Stomach smooth muscle (tissue), 2 donors: Measurements from ENCODE around the gene NRARP.

ENCODE experiments used
- H3K27ac ChIP-seq: one replicate; pipeline ENCODE4 v1.7.0; 2013; ENCODE audit warnings: mild to moderate bottlenecking, low read length, inconsistent platforms
- H3K27me3 ChIP-seq, 2 donors: one replicate each; pipeline ENCODE4 v1.7.0; 2013; ENCODE audit warnings: low read length in 2 of 2; ENCODE audit not compliant: insufficient read depth in 2 of 2, control insufficient read depth in 1 of 2
- H3K36me3 ChIP-seq, 2 donors: one replicate each; pipeline ENCODE4 v1.7.0; 2013; ENCODE audit warnings: low read length in 2 of 2; ENCODE audit not compliant: control insufficient read depth in 2 of 2, insufficient read depth in 2 of 2
- H3K4me1 ChIP-seq: one replicate; pipeline ENCODE4 v1.7.0; 2013; ENCODE audit warnings: low read length; ENCODE audit not compliant: control insufficient read depth, insufficient read depth
- H3K4me3 ChIP-seq, 2 donors: one replicate each; pipeline ENCODE4 v1.7.0; 2013; ENCODE audit warnings: low read length in 2 of 2
- H3K9ac ChIP-seq, 2 donors: one replicate each; pipeline ENCODE4 v1.7.0; 2013; ENCODE audit warnings: low read length in 2 of 2, mild to moderate bottlenecking in 1 of 2
- H3K9me3 ChIP-seq, 2 donors: one replicate each; pipeline ENCODE4 v1.7.0; 2013; ENCODE audit warnings: low read length in 2 of 2; ENCODE audit not compliant: control insufficient read depth in 2 of 2
- donor health status: healthy.
- donor health status: Pancreatic carcinoma.

Gene NRARP

DNA sequence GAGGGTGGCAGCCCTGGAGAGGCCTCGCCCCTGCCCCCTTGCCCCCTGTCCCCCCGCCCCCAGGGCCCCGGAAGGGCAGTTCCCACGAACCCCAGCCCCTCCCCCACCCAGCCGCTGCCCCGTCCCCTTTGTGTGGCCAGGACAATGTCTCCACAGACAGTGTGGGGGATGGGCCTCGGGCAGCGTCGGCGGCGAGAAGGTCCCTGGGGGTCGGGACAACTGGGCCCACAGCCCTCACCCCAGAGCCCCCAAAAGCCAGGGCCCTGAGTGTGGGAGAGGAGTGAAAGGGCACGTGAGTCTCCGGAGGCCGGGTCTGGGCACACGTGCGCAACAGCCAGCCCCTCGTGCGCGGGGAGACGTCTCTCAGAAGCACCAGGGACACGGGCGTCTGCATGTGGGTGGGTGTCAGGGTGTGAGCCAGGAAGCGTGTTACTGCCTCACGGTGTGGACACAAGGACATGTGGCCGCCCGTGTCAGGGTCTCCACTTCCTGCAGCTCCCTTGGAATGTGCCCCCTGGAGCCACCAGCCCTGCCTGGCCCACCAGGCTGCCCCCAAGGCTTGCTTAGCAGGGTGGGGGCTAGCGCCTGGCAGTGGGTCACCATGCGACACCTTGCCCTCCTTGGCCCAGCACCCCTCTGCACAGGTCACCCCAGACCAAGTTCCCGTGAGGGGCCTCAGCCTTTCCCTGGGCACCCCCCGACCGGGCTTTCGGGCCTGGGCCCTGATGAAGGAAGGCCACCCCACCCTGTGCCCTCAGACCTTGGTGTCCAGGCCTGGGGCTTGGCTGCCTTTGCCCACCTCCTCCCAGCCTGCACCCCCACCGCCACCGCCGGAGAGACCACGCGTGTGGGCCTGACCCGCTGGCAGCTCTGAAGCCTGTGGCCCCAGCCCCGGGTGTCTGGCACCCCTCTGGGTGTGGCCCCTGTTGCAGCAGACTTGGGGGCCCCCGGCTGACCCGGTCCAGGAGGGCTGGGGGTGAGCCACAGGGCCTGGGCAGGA lies 12.8 kb upstream of the NRARP start:
- Histone ChIP-seq H3K27me3 (peaks cover 8 to 26% of the 10 kb centered on the region in 2 donors), H3K4me3 (no peak overlapping the region), H3K9me3 (no peaks in the 10 kb centered on the region), H3K9ac (no peak overlapping the region), H3K27ac (no peak overlapping the region), H3K36me3 (no peaks in the 10 kb centered on the region), H3K4me1 (peaks cover 8% of the 10 kb centered on the region)

DNA sequence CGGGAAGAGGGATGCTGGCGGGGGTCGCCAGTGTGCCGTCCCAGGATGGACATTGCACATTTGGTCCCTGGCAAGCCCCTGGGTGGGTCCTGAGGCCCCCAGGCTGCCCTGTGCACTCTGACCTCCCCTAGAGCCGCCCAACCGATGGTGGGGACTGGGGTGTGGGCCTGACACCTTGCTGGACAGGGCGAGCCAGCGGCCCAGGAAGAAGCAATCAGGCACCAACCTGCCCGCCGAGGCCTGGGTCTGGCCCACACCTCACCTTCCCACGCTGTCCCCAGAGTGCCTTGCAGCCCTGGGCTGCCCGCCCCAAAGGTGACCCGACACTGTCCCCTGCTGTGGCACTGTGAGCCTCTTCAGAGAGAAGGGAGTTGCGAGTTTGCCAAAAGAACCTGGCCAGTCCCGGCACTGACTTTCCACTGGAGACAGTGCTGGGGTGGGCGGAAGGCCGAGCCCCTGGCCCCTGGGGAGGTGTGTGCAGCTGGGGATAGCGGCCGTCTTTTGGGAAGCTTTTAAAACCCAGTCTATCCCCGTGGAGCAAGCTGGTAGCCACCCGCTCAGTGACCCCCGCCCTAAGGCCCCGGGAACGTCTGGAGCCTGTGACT lies 12.0 kb upstream of the NRARP start:
- Histone ChIP-seq H3K4me1 (peaks cover 8% of the 10 kb centered on the region), H3K27me3 (peaks cover 9 to 26% of the 10 kb centered on the region in 2 donors), H3K36me3 (no peaks in the 10 kb centered on the region), H3K27ac (no peak overlapping the region), H3K4me3 (no peak overlapping the region), H3K9ac (no peak overlapping the region), H3K9me3 (no peaks in the 10 kb centered on the region)

GRCh38 chr9:137313326-137313936 lies 11.4 kb upstream of the NRARP start:
- Histone ChIP-seq H3K4me3 (no peak overlapping the region), H3K9me3 (no peaks in the 10 kb centered on the region), H3K36me3 (no peaks in the 10 kb centered on the region), H3K9ac (no peak overlapping the region), H3K27ac (no peak overlapping the region), H3K27me3 (peaks cover 11 to 26% of the 10 kb centered on the region in 2 donors), H3K4me1 (peaks cover 8% of the 10 kb centered on the region)

DNA sequence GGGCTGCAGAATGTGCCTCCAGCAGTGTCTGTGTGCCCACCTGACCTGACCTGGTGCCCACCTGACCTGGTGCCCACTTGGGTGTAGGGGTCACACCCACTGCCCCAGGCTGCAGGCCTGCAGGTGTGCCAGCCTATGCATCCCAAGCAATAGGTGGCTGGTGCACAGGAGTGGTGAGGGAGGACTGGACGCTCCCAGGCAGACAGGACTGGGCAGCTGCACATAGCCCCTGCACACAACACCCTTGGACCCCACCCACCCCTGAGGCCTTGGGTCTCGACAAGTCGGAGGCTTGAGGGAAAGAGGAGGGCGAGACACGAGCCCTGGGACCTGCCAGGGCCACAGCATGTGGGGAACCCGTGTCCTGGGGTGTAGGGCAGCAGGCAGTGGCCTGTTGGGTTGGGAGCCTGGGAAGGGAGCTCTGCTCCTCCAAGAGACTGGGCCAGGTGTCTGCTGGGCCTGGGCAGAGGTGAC lies 10.8 kb upstream of the NRARP start:
- peaks cover 8% of the 10 kb centered on the region for H3K4me1 ChIP-seq
- no peak overlapping the region for H3K4me3 ChIP-seq
- no peak overlapping the region for H3K27ac ChIP-seq
- H3K9me3 ChIP-seq: no peaks in the 10 kb centered on the region
- H3K36me3 ChIP-seq: no peaks in the 10 kb centered on the region
- H3K9ac ChIP-seq: no peak overlapping the region
- H3K27me3 ChIP-seq: peaks cover 13 to 25% of the 10 kb centered on the region in 2 donors

GRCh38 chr9:137311986-137312851 lies 10.1 kb upstream of the NRARP start:
- Histone ChIP-seq H3K36me3 (no peaks in the 10 kb centered on the region), H3K9me3 (no peaks in the 10 kb centered on the region), H3K9ac (no peak overlapping the region), H3K4me3 (no peak overlapping the region), H3K4me1 (peaks cover 9% of the 10 kb centered on the region), H3K27ac (no peak overlapping the region), H3K27me3 (peaks cover 15 to 25% of the 10 kb centered on the region in 2 donors)

DNA sequence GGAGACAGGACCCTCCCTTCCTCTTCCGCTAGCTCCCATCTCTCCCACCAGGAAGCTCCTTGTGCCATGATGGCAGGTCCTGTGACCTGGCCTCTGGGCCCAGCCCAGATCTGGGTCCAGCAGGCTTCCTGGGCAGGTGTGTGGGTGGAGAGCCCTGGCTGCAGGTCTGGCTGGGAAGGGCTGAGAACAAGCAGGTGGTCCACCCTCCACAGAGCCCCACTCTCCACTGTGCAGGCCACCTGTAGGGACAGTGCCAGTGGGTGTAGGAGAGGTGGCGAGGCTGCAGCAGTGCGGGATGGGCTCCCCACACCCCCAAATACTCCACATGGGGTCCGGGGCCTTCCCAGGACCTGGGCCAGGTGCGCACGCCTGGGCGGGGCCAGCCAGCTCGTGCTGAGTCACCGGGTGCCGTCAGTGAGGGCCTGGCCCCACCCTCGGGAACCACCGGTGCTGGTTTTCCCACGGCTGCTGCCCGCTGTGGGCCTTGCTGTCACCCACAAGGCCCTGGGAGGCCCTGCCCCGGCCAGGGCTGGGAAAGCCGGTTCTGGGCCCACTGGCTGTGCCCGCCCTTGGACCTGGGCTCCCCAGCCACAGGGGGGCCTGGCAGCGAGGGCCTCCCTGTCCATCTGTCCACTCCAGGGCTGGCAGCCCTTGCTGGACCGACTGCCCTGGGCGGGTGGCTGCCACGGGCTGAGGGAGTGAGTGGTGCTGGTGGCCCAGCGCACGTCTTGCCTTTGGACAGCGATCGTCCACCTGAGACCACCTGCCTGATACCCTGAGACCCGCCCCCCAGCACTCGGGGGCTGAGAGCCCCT lies 9.3 kb upstream of the NRARP start:
- Histone ChIP-seq H3K4me3 (no peak overlapping the region), H3K9me3 (no peaks in the 10 kb centered on the region), H3K9ac (no peak overlapping the region), H3K27me3 (peaks cover 16 to 25% of the 10 kb centered on the region in 2 donors), H3K27ac (no peak overlapping the region), H3K4me1 (peaks cover 11% of the 10 kb centered on the region), H3K36me3 (no peaks in the 10 kb centered on the region)

- no peak overlapping the region for H3K9ac ChIP-seq
- H3K4me1 ChIP-seq: peaks cover 17% of the 10 kb centered on the region
- no peak overlapping the region for H3K4me3 ChIP-seq
- no peaks in the 10 kb centered on the region for H3K9me3 ChIP-seq
- no peaks in the 10 kb centered on the region for H3K36me3 ChIP-seq
- no peak overlapping the region for H3K27ac ChIP-seq
- H3K27me3 ChIP-seq: peaks cover 25 to 27% of the 10 kb centered on the region in 2 donors
Measured at GRCh38 chr9:137310189-137311052, 8.3 kb upstream of the NRARP start.

- no peak overlapping the region for H3K9ac ChIP-seq
- H3K4me1 ChIP-seq: peaks cover 24% of the 10 kb centered on the region
- no peaks in the 10 kb centered on the region for H3K36me3 ChIP-seq
- no peak overlapping the region for H3K4me3 ChIP-seq
- peaks cover 27 to 30% of the 10 kb centered on the region in 2 donors for H3K27me3 ChIP-seq
- H3K9me3 ChIP-seq: no peaks in the 10 kb centered on the region
- H3K27ac ChIP-seq: no peak overlapping the region
Measured at GRCh38 chr9:137309368-137310188, 7.5 kb upstream of the NRARP start.
